Testis (tissue), 3 donors: Measurements from ENCODE around the gene IFFO2. TPM values are rescaled to one million over a fixed set of nuclear protein-coding genes. Genes with fewer than 3 reads are reported as not detected.
A peak's percentile ranks its signal among the peaks of the same experiment; 100 is the strongest.

ENCODE experiments used
- DNase-seq: peaks from one replicate; pipeline ENCODE4 v3.0.0-alpha.2; 2019
- H3K27ac ChIP-seq, 2 donors: fragments of 200-600 bp; sonication (generic); one replicate each; pipeline ENCODE4 v1.5.1; 2019
- H3K27me3 ChIP-seq: fragments of 200-600 bp; sonication (generic); one replicate; pipeline ENCODE4 v1.5.1; 2019
- H3K36me3 ChIP-seq: fragments of 200-600 bp; sonication (generic); one replicate; pipeline ENCODE4 v1.5.1; 2017; ENCODE audit warnings: low read depth; ENCODE audit errors: missing control alignments
- H3K4me1 ChIP-seq: fragments of 200-600 bp; sonication (generic); one replicate; pipeline ENCODE4 v1.5.1; 2019
- H3K4me3 ChIP-seq, 2 donors: fragments of 200-600 bp; sonication (generic); one replicate each; pipeline ENCODE4 v1.5.1; 2017 to 2019
- H3K9me3 ChIP-seq: fragments of 200-600 bp; sonication (generic); one replicate; pipeline ENCODE4 v1.5.1; 2017
- CTCF ChIP-seq, 3 experiments: fragments of 450-650 bp in 2 of 3; fragments of 200-600 bp in 1 of 3; sonication (generic) in 1 of 3; IDR thresholded peaks; one replicate each; pipeline ENCODE4 v1.5.1; 2016 to 2019; ENCODE audit warnings: antibody characterized with exemption in 3 of 3, mild to moderate bottlenecking in 2 of 3, moderate library complexity in 1 of 3
- POLR2A ChIP-seq: fragments of 450-650 bp; IDR thresholded peaks from one replicate; pipeline ENCODE4 v1.6.1; 2017; ENCODE audit warnings: antibody characterized with exemption, mild to moderate bottlenecking, moderate library complexity
- WGBS, 2 donors: methylation state at CpG; one replicate each; pipeline ENCODE4 v1.1.5; 2018; 5-methylcytosine and 5-hydroxymethylcytosine counted together
- intact Hi-C: fragments of 100-400 bp; cut with DNase I; formaldehyde crosslinking; loops from one replicate; pipeline ENCODE4 v1.15.1; 2023; ENCODE audit warnings: low total_unique reads
- polyA plus RNA-seq: library from polyadenylated mRNA; stranded (reverse); fragments of 350-450 nt; fragmentation: Illumina TruSeq; extraction: RNeasy Lipid Tissue Mini Kit (QIAGEN cat#74804); gene quantifications from one replicate; pipeline ENCODE4 v1.2.3, GENCODE V29; 2014; ENCODE audit warnings: low read depth, low replicate concordance; ENCODE audit not compliant: insufficient read depth
- total RNA-seq, 2 donors: library from RNA; depleted of rRNA; stranded (reverse); fragments of >200 nt; gene quantifications; one replicate each; pipeline ENCODE4 v1.2.3, GENCODE V29; 2016

Gene IFFO2
- total and polyA plus RNA-seq, 3 donors from 2014 or later = 5.0 to 8.5 (median 5.6) TPM

- 67 to 80% methylated on average over 2 of the region's 2 CpGs for WGBS, 2 donors
- Histone ChIP-seq H3K36me3 (no peaks in the 10 kb centered on the region), H3K4me3 (no peak overlapping the region), H3K27me3 (no peaks in the 10 kb centered on the region), H3K4me1 (no peaks in the 10 kb centered on the region), H3K9me3 (no peaks in the 10 kb centered on the region), H3K27ac (no peak overlapping the region)
- no peak for TF ChIP-seq POLR2A
- TF ChIP-seq CTCF (IDR thresholded peaks at IDR 0.05) = no peak
- no peak for DNase-seq
- intact Hi-C loops = no loop called here
These were observed 43.6 kb upstream of the IFFO2 start for GRCh38 chr1:19000065-19000464.

- Histone ChIP-seq H3K36me3 (no peaks in the 10 kb centered on the region), H3K4me1 (no peaks in the 10 kb centered on the region), H3K9me3 (no peaks in the 10 kb centered on the region), H3K27ac (no peak overlapping the region), H3K4me3 (no peak overlapping the region), H3K27me3 (no peaks in the 10 kb centered on the region)
- WGBS, 2 donors = 47 to 54% methylated on average over 2 of the region's 2 CpGs
- intact Hi-C loops = no loop called here
- peak; percentile 43 for DNase-seq
- TF ChIP-seq CTCF (IDR thresholded peaks at IDR 0.05) (no peak), POLR2A (no peak)
These were observed 42.9 kb upstream of the IFFO2 start for GRCh38 chr1:18999359-18999758.

GRCh38 chr1:18998016-18998724 is 41.7 kb upstream of the IFFO2 start:
- TF ChIP-seq POLR2A (no peak), CTCF (IDR thresholded peaks at IDR 0.05) (no peak)

GRCh38 chr1:18997508-18997907 is 41.0 kb upstream of the IFFO2 start:
- Histone ChIP-seq H3K4me1 (no peaks in the 10 kb centered on the region), H3K27ac (no peak overlapping the region), H3K36me3 (no peaks in the 10 kb centered on the region), H3K27me3 (no peaks in the 10 kb centered on the region), H3K9me3 (no peaks in the 10 kb centered on the region), H3K4me3 (no peak overlapping the region)
- 80 to 91% methylated on average over 5 to 6 of the region's 6 CpGs for WGBS, 2 donors
- intact Hi-C loops = no loop called here
- TF ChIP-seq POLR2A (no peak), CTCF (IDR thresholded peaks at IDR 0.05) (no peak)
- DNase-seq = no peak

More at GRCh38 chr1:18998016-18998724, 41.7 kb upstream of the IFFO2 start:
- 93 to 98% methylated on average over 7 to 9 of the region's 9 CpGs for WGBS, 2 donors
- H3K27ac ChIP-seq = no peak overlapping the region
- H3K36me3 ChIP-seq = no peaks in the 10 kb centered on the region
- H3K4me3 ChIP-seq = no peak overlapping the region
- intact Hi-C loops = no loop called here
- no peak for DNase-seq
- H3K4me1 ChIP-seq = no peaks in the 10 kb centered on the region
- no peaks in the 10 kb centered on the region for H3K9me3 ChIP-seq
- no peaks in the 10 kb centered on the region for H3K27me3 ChIP-seq
